HCT116 (cell line): ENCODE results near the gene LRRC8B.

Source experiments
- EGR1 ChIP-seq: IDR thresholded peaks from 2 replicates; pipeline ENCODE4 v1.6.1; 2012; ENCODE audit warnings: low read depth
- EZH2 ChIP-seq: fragments of 200-600 bp; sonication (generic); IDR thresholded peaks from 2 replicates; pipeline ENCODE4 v1.6.1; 2017; ENCODE audit warnings: antibody characterized with exemption, mixed run types
- POLR2A ChIP-seq: IDR thresholded peaks from 2 replicates; pipeline ENCODE4 v1.7.0; 2011; ENCODE audit warnings: borderline replicate concordance; ENCODE audit not compliant: insufficient read depth, insufficient read length; ENCODE audit errors: extremely low read depth
- POLR2AphosphoS5 ChIP-seq: IDR thresholded peaks from 2 replicates; pipeline ENCODE4 v1.6.1; 2011; ENCODE audit warnings: mild to moderate bottlenecking, low read depth, low read length, moderate library complexity
- RAD21 ChIP-seq: IDR thresholded peaks from 2 replicates; pipeline ENCODE4 v1.6.1; 2012; ENCODE audit warnings: low read depth, mild to moderate bottlenecking
- TCF7L2 ChIP-seq: IDR thresholded peaks from 2 replicates; pipeline ENCODE4 v1.7.0; 2011; ENCODE audit warnings: borderline replicate concordance, inconsistent platforms; ENCODE audit not compliant: insufficient read depth, insufficient read length; ENCODE audit errors: extremely low read depth
- YY1 ChIP-seq: IDR thresholded peaks from 2 replicates; pipeline ENCODE4 v1.6.1; 2011; ENCODE audit warnings: low read length, low read depth, moderate library complexity, mild to moderate bottlenecking; ENCODE audit not compliant: insufficient replicate concordance; ENCODE audit errors: extremely low read depth
- ZNF274 ChIP-seq: fragments of 200-500 bp; sonication (Bioruptor generic); IDR thresholded peaks from 2 replicates; pipeline ENCODE4 v1.6.1; 2014; ENCODE audit warnings: mild to moderate bottlenecking, low read depth, low read length, inconsistent platforms
- TF ChIP-seq, protein P1 (sequence below), 3 experiments: fragments of 200-600 bp in 1 of 3; sonication (generic) in 1 of 3; IDR thresholded peaks in 2 of 3; conservative IDR thresholded peaks in 1 of 3; 2 replicates each; pipeline ENCODE4 v1.5.1; 2012 to 2017; ENCODE audit warnings: low read depth in 2 of 3, low read length in 2 of 3, antibody characterized with exemption in 1 of 3, borderline replicate concordance in 1 of 3, control low read depth in 1 of 3, mild to moderate bottlenecking in 1 of 3, mixed read lengths in 1 of 3, mixed run types in 1 of 3, moderate library complexity in 1 of 3; ENCODE audit not compliant: insufficient read depth in 1 of 3
- TF ChIP-seq, protein P2 (sequence below): IDR thresholded peaks from 2 replicates; pipeline ENCODE4 v1.6.1; 2012; ENCODE audit warnings: low read depth
- TF ChIP-seq, protein P3 (sequence below): IDR thresholded peaks from 2 replicates; pipeline ENCODE4 v1.6.1; 2012

DNA sequence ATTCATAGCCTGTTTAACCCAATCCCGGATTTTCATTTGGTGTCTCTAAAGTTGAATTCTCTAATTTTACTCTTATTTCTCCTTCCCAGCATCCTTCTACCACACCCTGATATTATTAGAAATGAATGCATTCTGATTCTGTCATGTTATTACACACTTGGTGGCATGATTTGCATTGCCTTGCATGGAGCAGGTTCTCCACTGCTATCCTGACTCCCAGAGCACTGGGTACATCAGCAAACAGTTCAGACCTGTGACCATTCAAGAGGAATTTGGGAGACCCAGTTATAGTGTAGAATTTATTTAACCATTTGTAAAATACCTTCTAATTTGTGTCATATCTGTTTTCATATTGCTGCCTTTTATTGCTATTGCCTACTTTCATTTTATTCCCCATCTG lies 2.6 kb downstream of the LRRC8B start:
- no peak for TF ChIP-seq POLR2A
- TF ChIP-seq, protein P1, sequence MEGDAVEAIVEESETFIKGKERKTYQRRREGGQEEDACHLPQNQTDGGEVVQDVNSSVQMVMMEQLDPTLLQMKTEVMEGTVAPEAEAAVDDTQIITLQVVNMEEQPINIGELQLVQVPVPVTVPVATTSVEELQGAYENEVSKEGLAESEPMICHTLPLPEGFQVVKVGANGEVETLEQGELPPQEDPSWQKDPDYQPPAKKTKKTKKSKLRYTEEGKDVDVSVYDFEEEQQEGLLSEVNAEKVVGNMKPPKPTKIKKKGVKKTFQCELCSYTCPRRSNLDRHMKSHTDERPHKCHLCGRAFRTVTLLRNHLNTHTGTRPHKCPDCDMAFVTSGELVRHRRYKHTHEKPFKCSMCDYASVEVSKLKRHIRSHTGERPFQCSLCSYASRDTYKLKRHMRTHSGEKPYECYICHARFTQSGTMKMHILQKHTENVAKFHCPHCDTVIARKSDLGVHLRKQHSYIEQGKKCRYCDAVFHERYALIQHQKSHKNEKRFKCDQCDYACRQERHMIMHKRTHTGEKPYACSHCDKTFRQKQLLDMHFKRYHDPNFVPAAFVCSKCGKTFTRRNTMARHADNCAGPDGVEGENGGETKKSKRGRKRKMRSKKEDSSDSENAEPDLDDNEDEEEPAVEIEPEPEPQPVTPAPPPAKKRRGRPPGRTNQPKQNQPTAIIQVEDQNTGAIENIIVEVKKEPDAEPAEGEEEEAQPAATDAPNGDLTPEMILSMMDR (IDR thresholded peaks at IDR 0.05 in 2 of 3, conservative IDR thresholded peaks at IDR 0.05 in 1 of 3; ENCODE audit: borderline replicate concordance in 1 of 3, insufficient read depth in 1 of 3, low read depth in 2 of 3, low read length in 2 of 3), result no peak
- no peak for TF ChIP-seq EZH2
- no peak for TF ChIP-seq YY1
- no peak for TF ChIP-seq POLR2AphosphoS5
- TF ChIP-seq RAD21, result no peak
- no peak for TF ChIP-seq TCF7L2
- no peak for TF ChIP-seq ZNF274
- TF ChIP-seq, protein P2, sequence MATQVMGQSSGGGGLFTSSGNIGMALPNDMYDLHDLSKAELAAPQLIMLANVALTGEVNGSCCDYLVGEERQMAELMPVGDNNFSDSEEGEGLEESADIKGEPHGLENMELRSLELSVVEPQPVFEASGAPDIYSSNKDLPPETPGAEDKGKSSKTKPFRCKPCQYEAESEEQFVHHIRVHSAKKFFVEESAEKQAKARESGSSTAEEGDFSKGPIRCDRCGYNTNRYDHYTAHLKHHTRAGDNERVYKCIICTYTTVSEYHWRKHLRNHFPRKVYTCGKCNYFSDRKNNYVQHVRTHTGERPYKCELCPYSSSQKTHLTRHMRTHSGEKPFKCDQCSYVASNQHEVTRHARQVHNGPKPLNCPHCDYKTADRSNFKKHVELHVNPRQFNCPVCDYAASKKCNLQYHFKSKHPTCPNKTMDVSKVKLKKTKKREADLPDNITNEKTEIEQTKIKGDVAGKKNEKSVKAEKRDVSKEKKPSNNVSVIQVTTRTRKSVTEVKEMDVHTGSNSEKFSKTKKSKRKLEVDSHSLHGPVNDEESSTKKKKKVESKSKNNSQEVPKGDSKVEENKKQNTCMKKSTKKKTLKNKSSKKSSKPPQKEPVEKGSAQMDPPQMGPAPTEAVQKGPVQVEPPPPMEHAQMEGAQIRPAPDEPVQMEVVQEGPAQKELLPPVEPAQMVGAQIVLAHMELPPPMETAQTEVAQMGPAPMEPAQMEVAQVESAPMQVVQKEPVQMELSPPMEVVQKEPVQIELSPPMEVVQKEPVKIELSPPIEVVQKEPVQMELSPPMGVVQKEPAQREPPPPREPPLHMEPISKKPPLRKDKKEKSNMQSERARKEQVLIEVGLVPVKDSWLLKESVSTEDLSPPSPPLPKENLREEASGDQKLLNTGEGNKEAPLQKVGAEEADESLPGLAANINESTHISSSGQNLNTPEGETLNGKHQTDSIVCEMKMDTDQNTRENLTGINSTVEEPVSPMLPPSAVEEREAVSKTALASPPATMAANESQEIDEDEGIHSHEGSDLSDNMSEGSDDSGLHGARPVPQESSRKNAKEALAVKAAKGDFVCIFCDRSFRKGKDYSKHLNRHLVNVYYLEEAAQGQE, result no peak
- TF ChIP-seq, protein P3, sequence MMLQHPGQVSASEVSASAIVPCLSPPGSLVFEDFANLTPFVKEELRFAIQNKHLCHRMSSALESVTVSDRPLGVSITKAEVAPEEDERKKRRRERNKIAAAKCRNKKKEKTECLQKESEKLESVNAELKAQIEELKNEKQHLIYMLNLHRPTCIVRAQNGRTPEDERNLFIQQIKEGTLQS, result no peak
- TF ChIP-seq EGR1, result no peak
